A549 (cell line): ENCODE measurements around the gene RBFOX1. TPM values are rescaled to one million over a fixed set of nuclear protein-coding genes. Genes with fewer than 3 reads are reported as not detected.

ENCODE experiments used
- ATAC-seq, 2 experiments: fragments of 200-7000 bp in 1 of 2; fragments of >200 bp in 1 of 2; cut with Nextera tagmentation in 1 of 2; cut with Tn5 transposase in 1 of 2; 3 replicates each; pipeline versions ENCODE4 v1.8.0 to v1.9.1; 2018 to 2020; ENCODE audit warnings: mild to moderate bottlenecking in 1 of 2, moderate library complexity in 1 of 2
- CTCF ChIA-PET: fragments of 300-600 bp; sonication (Branson Sonifier 250); formaldehyde crosslinking; extraction: SDS; loops from one replicate; lab custom pipeline; 2021; ENCODE audit warnings: antibody characterized with exemption, inconsistent platforms; lab: Yijun Ruan, JAX
- POLR2A ChIA-PET: fragments of 350-600 bp; formaldehyde crosslinking; extraction: SDS; loops from one replicate; lab custom pipeline; 2021; ENCODE audit warnings: antibody characterized with exemption, inconsistent platforms; lab: Yijun Ruan, JAX
- DNase-seq, 2 experiments: peaks; one replicate each; pipeline versions ENCODE4 v3.0.0 to v3.0.0-alpha.2; 2011 to 2016; ENCODE audit warnings: low read depth in 1 of 2, low spot score in 1 of 2
- FAIRE-seq: peaks from 2 replicates; lab custom pipeline; 2011; peaks lifted over from hg19 to GRCh38; lab: Jason Lieb, UNC
- H3K27ac ChIP-seq, 2 experiments: fragments of >200 bp; sonication (Bioruptor Twin); formaldehyde crosslinking; 3 replicates each; pipeline ENCODE4 v1.5.1; 2016 to 2017
- H3K4me1 ChIP-seq: fragments of >200 bp; sonication (Bioruptor Twin); formaldehyde crosslinking; 3 replicates; pipeline ENCODE4 v1.6.1; 2016
- H3K4me2 ChIP-seq: fragments of >200 bp; sonication (Bioruptor Twin); formaldehyde crosslinking; 3 replicates; pipeline ENCODE4 v1.6.1; 2016
- H3K4me3 ChIP-seq: fragments of >200 bp; sonication (Bioruptor Twin); formaldehyde crosslinking; 3 replicates; pipeline ENCODE4 v1.5.1; 2016
- H3K9me3 ChIP-seq: fragments of >200 bp; sonication (Bioruptor Twin); formaldehyde crosslinking; 3 replicates; pipeline ENCODE4 v1.6.1; 2016
- CBX8 ChIP-seq: fragments of 200-600 bp; sonication (generic); IDR thresholded peaks from 2 replicates; pipeline ENCODE4 v1.6.1; 2016
- CEBPB ChIP-seq, 2 experiments: fragments of >200 bp in 1 of 2; sonication (Bioruptor Twin) in 1 of 2; formaldehyde crosslinking in 1 of 2; IDR thresholded peaks; 2 replicates each; pipeline ENCODE4 v1.6.1; 2012 to 2016
- CHD2 ChIP-seq: fragments of 150-350 bp; IDR thresholded peaks from 2 replicates; pipeline ENCODE4 v1.6.1; 2014; ENCODE audit warnings: low read length; ENCODE audit not compliant: partially characterized antibody
- CTCF ChIP-seq: fragments of >200 bp; sonication (Bioruptor Twin); formaldehyde crosslinking; IDR thresholded peaks from 3 replicates; pipeline ENCODE4 v1.5.1; 2016
- EHF ChIP-seq: fragments of 250-450 bp; sonication (Bioruptor Pico); IDR thresholded peaks from 2 replicates; pipeline ENCODE4 v1.5.0; 2020; ENCODE audit warnings: mild to moderate bottlenecking
- EHMT2 ChIP-seq: fragments of 200-600 bp; sonication (generic); IDR thresholded peaks from 2 replicates; pipeline ENCODE4 v1.6.1; 2016; ENCODE audit warnings: antibody characterized with exemption, low read depth, mild to moderate bottlenecking, moderate library complexity
- EP300 ChIP-seq, 2 experiments: fragments of >200 bp; sonication (Bioruptor Twin); formaldehyde crosslinking; IDR thresholded peaks; 2 replicates in 1 of 2; 3 replicates in 1 of 2; pipeline ENCODE4 v1.6.1; 2016 to 2017
- FOSB ChIP-seq: fragments of 250-450 bp; sonication (Bioruptor Pico); IDR thresholded peaks from 2 replicates; pipeline ENCODE4 v1.5.0; 2020; ENCODE audit warnings: mild to moderate bottlenecking, moderate library complexity
- FOXS1 ChIP-seq: fragments of 250-450 bp; sonication (Bioruptor Pico); IDR thresholded peaks from 2 replicates; pipeline ENCODE4 v1.5.0; 2020; ENCODE audit warnings: mild to moderate bottlenecking, moderate library complexity
- HEYL ChIP-seq: fragments of 250-450 bp; sonication (Bioruptor Pico); IDR thresholded peaks from 2 replicates; pipeline ENCODE4 v1.8.0; 2021; ENCODE audit warnings: mild to moderate bottlenecking, moderate library complexity
- HMGXB4 ChIP-seq: fragments of 250-450 bp; sonication (Bioruptor Pico); IDR thresholded peaks from 2 replicates; pipeline ENCODE4 v1.5.0; 2021; ENCODE audit warnings: mild to moderate bottlenecking, moderate library complexity, borderline replicate concordance
- HOXB5 ChIP-seq: fragments of 250-450 bp; sonication (Bioruptor Pico); IDR thresholded peaks from 2 replicates; pipeline ENCODE4 v1.5.0; 2020; ENCODE audit warnings: mild to moderate bottlenecking, moderate library complexity
- KDM5A ChIP-seq: fragments of 200-600 bp; sonication (generic); IDR thresholded peaks from 2 replicates; pipeline ENCODE4 v1.6.1; 2016; ENCODE audit warnings: antibody characterized with exemption, mild to moderate bottlenecking
- MAFK ChIP-seq: fragments of 450-650 bp; IDR thresholded peaks from 2 replicates; pipeline ENCODE4 v1.6.1; 2014; ENCODE audit not compliant: partially characterized antibody
- MAZ ChIP-seq: fragments of 150-350 bp; IDR thresholded peaks from 2 replicates; pipeline ENCODE4 v1.6.1; 2014; ENCODE audit warnings: antibody characterized with exemption, low read depth, low read length, borderline replicate concordance
- NPAS2 ChIP-seq: fragments of 250-450 bp; sonication (Bioruptor Pico); IDR thresholded peaks from 2 replicates; pipeline ENCODE4 v1.8.0; 2022; ENCODE audit warnings: mild to moderate bottlenecking, moderate library complexity, borderline replicate concordance
- PBX3 ChIP-seq: IDR thresholded peaks from 2 replicates; pipeline ENCODE4 v1.6.1; 2012
- PHF8 ChIP-seq: fragments of 200-600 bp; sonication (generic); IDR thresholded peaks from 2 replicates; pipeline ENCODE4 v1.6.1; 2016; ENCODE audit warnings: low read depth, mild to moderate bottlenecking, antibody characterized with exemption, moderate library complexity, borderline replicate concordance
- POLR2AphosphoS2 ChIP-seq: conservative IDR thresholded peaks from 2 replicates; pipeline ENCODE4 v1.6.1; 2012; ENCODE audit warnings: low read length, improper control_type of control experiment, inconsistent platforms
- RNF2 ChIP-seq: fragments of 200-600 bp; sonication (generic); IDR thresholded peaks from 2 replicates; pipeline ENCODE4 v1.6.1; 2016; ENCODE audit warnings: low read depth, mild to moderate bottlenecking, antibody characterized with exemption, moderate library complexity, borderline replicate concordance
- SMC3 ChIP-seq: fragments of >200 bp; sonication (Bioruptor Twin); formaldehyde crosslinking; IDR thresholded peaks from 3 replicates; pipeline ENCODE4 v1.6.1; 2018; ENCODE audit warnings: inconsistent platforms
- TFCP2L1 ChIP-seq: fragments of 250-450 bp; sonication (Bioruptor Pico); IDR thresholded peaks from 2 replicates; pipeline ENCODE4 v1.5.0; 2021; ENCODE audit warnings: mild to moderate bottlenecking
- ZNF302 ChIP-seq: fragments of 250-450 bp; sonication (Bioruptor Pico); IDR thresholded peaks from 2 replicates; pipeline ENCODE4 v1.9.0; 2021; ENCODE audit warnings: inconsistent platforms, mild to moderate bottlenecking, moderate library complexity
- WGBS: methylation state at CpG from one replicate; pipeline ENCODE4 v1.1.6; 2017; ENCODE audit errors: missing lambda C conversion rate; 5-methylcytosine and 5-hydroxymethylcytosine counted together
- polyA plus RNA-seq, 4 experiments: library from polyadenylated mRNA; depleted of rRNA in 3 of 4; stranded (reverse); fragments of >200 nt; fragmentation: RNase III in 1 of 4; extraction: RNeasy Plus Mini Kit Qiagen cat#74134 plus additional on column Dnase treatment in 1 of 4; gene quantifications; 2 replicates in 3 of 4; 3 replicates in 1 of 4; pipeline ENCODE4 v1.2.3, GENCODE V29; 2011 to 2017
- TF ChIP-seq, protein P1 (sequence below): fragments of >200 bp; sonication (Bioruptor Twin); formaldehyde crosslinking; IDR thresholded peaks from 3 replicates; pipeline ENCODE4 v1.6.1; 2016
- TF ChIP-seq, protein P2 (sequence below): IDR thresholded peaks from 2 replicates; pipeline ENCODE4 v1.6.1; 2012; ENCODE audit warnings: low read depth, borderline replicate concordance

RBFOX1 gene
- polyA plus RNA-seq, 2 of the 4 experiments (the other 2 are of a cell fraction), result not detected

- ChIA-PET POLR2A (no interaction called here), CTCF (no interaction called here)
- TF ChIP-seq CBX8 (no peak), HEYL (CRISPR knock-in tag) (no peak), EP300 (IDR thresholded peaks at IDR 0.05) (no peak), EHF (CRISPR knock-in tag) (no peak), PBX3 (no peak), FOSB (no peak), SMC3 (no peak), MAZ (no peak), PHF8 (no peak), CEBPB (IDR thresholded peaks at IDR 0.05) (no peak), POLR2AphosphoS2 (no peak), NPAS2 (CRISPR knock-in tag) (no peak), RNF2 (no peak), ZNF302 (CRISPR knock-in tag) (no peak), TFCP2L1 (CRISPR knock-in tag) (no peak)
- TF ChIP-seq, protein P1, sequence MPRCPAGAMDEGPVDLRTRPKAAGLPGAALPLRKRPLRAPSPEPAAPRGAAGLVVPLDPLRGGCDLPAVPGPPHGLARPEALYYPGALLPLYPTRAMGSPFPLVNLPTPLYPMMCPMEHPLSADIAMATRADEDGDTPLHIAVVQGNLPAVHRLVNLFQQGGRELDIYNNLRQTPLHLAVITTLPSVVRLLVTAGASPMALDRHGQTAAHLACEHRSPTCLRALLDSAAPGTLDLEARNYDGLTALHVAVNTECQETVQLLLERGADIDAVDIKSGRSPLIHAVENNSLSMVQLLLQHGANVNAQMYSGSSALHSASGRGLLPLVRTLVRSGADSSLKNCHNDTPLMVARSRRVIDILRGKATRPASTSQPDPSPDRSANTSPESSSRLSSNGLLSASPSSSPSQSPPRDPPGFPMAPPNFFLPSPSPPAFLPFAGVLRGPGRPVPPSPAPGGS, result no peak
- TF ChIP-seq, protein P2, sequence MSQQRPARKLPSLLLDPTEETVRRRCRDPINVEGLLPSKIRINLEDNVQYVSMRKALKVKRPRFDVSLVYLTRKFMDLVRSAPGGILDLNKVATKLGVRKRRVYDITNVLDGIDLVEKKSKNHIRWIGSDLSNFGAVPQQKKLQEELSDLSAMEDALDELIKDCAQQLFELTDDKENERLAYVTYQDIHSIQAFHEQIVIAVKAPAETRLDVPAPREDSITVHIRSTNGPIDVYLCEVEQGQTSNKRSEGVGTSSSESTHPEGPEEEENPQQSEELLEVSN, result no peak
- Histone ChIP-seq H3K4me1 (no peaks in the 10 kb centered on the region), H3K9me3 (no peaks in the 10 kb centered on the region), H3K4me2 (no peak overlapping the region), H3K27ac (no peak overlapping the region), H3K4me3 (no peak overlapping the region)
- 10% methylated on average over 4 of the region's 4 CpGs for WGBS
- FAIRE-seq (no peak), ATAC-seq (no peak), DNase-seq (no peak)
Observed at GRCh38 chr16:7372095-7372494, 39.5 kb downstream of the RBFOX1 start.

DNA sequence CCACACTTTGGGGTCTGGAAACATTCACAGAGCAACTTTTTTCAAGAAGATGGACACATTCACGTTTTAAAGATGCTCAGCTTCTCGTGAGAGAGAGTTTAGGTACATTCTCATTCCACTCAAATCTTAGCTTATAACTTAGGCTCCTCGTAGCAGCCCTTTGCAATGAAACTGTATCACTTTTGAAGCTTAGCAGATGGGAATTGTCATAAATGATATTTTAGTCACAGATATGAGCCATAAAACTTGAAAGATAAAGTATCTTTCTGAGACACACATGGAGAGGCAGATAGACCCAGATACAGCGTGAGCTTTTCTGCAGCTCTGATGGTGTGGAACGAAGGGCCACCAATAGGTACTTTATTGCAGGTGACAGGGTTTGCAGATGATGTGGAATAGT lies 41.1 kb downstream of the RBFOX1 start:
- ChIA-PET POLR2A (no interaction called here), CTCF (no interaction called here)
- Histone ChIP-seq H3K27ac (no peak overlapping the region), H3K9me3 (no peaks in the 10 kb centered on the region), H3K4me1 (no peaks in the 10 kb centered on the region), H3K4me2 (no peak overlapping the region), H3K4me3 (no peak overlapping the region)
- no peak for FAIRE-seq
- 6% methylated on average over 5 of the region's 5 CpGs for WGBS
- no peak for ATAC-seq
- TF ChIP-seq HMGXB4 (CRISPR knock-in tag) (no peak), EHMT2 (no peak), CTCF (no peak), MAFK (no peak), HOXB5 (CRISPR knock-in tag) (no peak), FOXS1 (no peak), SMC3 (no peak), KDM5A (no peak), CHD2 (no peak), EHF (CRISPR knock-in tag) (no peak)
- no peak for DNase-seq
